H9 (cell line): Measurements from ENCODE around the gene TOM1L2. TPM values are rescaled to one million over a fixed set of nuclear protein-coding genes. Genes with fewer than 3 reads are reported as not detected.

Source experiments
- DNase-seq: peaks from one replicate; pipeline ENCODE4 v3.0.0-alpha.2; 2017
- H2AFZ ChIP-seq: one replicate; pipeline ENCODE4 v1.6.1; 2013; ENCODE audit warnings: mild to moderate bottlenecking, low read length, control low read depth, moderate library complexity
- H2AK5ac ChIP-seq: 2 replicates; pipeline ENCODE4 v1.6.1; 2013; ENCODE audit warnings: low read length, control low read depth, mixed read lengths; ENCODE audit not compliant: insufficient read length
- H2BK120ac ChIP-seq: one replicate; pipeline ENCODE4 v1.6.1; 2013; ENCODE audit warnings: low read depth, mild to moderate bottlenecking, low read length, control low read depth, inconsistent platforms; ENCODE audit not compliant: poor library complexity, severe bottlenecking
- H2BK12ac ChIP-seq: 2 replicates; pipeline ENCODE4 v1.6.1; 2013; ENCODE audit warnings: low read length, control low read depth, mixed read lengths, low read depth; ENCODE audit not compliant: insufficient read length
- H2BK15ac ChIP-seq: 2 replicates; pipeline ENCODE4 v1.6.1; 2013; ENCODE audit warnings: low read depth, low read length, control low read depth
- H2BK20ac ChIP-seq: one replicate; pipeline ENCODE4 v1.6.1; 2013; ENCODE audit warnings: low read depth, mild to moderate bottlenecking, low read length, control low read depth, inconsistent platforms; ENCODE audit not compliant: poor library complexity, severe bottlenecking
- H2BK5ac ChIP-seq: 2 replicates; pipeline ENCODE4 v1.6.1; 2013; ENCODE audit warnings: low read length, control low read depth, mixed read lengths; ENCODE audit not compliant: insufficient read length
- H3K14ac ChIP-seq: 2 replicates; pipeline ENCODE4 v1.6.1; 2013; ENCODE audit warnings: low read length, control low read depth; ENCODE audit not compliant: insufficient read depth
- H3K18ac ChIP-seq: 2 replicates; pipeline ENCODE4 v1.6.1; 2013; ENCODE audit warnings: low read depth, mild to moderate bottlenecking, mixed read lengths, low read length, control low read depth; ENCODE audit not compliant: insufficient read length
- H3K23ac ChIP-seq: 2 replicates; pipeline ENCODE4 v1.6.1; 2013; ENCODE audit warnings: low read length, control low read depth, mixed read lengths, low read depth; ENCODE audit not compliant: insufficient read length
- H3K23me2 ChIP-seq: 2 replicates; pipeline ENCODE4 v1.6.1; 2013; ENCODE audit warnings: low read depth, mild to moderate bottlenecking, mixed read lengths, low read length, control low read depth; ENCODE audit not compliant: insufficient read length, poor library complexity, severe bottlenecking
- H3K27ac ChIP-seq: 2 replicates; pipeline ENCODE4 v1.5.1; 2013; ENCODE audit warnings: low read length, control low read depth, mixed read lengths, low read depth; ENCODE audit not compliant: insufficient read length
- H3K27me3 ChIP-seq: 2 replicates; pipeline ENCODE4 v1.6.1; 2013; ENCODE audit warnings: low read length, control low read depth, inconsistent platforms; ENCODE audit not compliant: insufficient read depth
- H3K4ac ChIP-seq: 2 replicates; pipeline ENCODE4 v1.6.1; 2013; ENCODE audit warnings: low read depth, mild to moderate bottlenecking, control low read depth, inconsistent platforms, low read length, moderate library complexity
- H3K4me1 ChIP-seq: 2 replicates; pipeline ENCODE4 v1.6.1; 2013; ENCODE audit warnings: low read length, control low read depth, inconsistent platforms; ENCODE audit not compliant: insufficient read depth
- H3K4me2 ChIP-seq: 2 replicates; pipeline ENCODE4 v1.6.1; 2013; ENCODE audit warnings: low read length, control low read depth, mixed read lengths; ENCODE audit not compliant: insufficient read length, insufficient read depth
- H3K56ac ChIP-seq: 2 replicates; pipeline ENCODE4 v1.6.1; 2013; ENCODE audit warnings: low read depth, mild to moderate bottlenecking, mixed read lengths, low read length, control low read depth; ENCODE audit not compliant: insufficient read length
- H3K79me1 ChIP-seq: 2 replicates; pipeline ENCODE4 v1.6.1; 2013; ENCODE audit warnings: low read depth, mild to moderate bottlenecking, moderate library complexity, low read length, control low read depth, inconsistent platforms; ENCODE audit not compliant: insufficient read depth, poor library complexity, severe bottlenecking
- H3K79me2 ChIP-seq: 2 replicates; pipeline ENCODE4 v1.6.1; 2013; ENCODE audit warnings: low read length, control low read depth, inconsistent platforms; ENCODE audit not compliant: insufficient read depth
- H3K9ac ChIP-seq: 2 replicates; pipeline ENCODE4 v1.6.1; 2013; ENCODE audit warnings: low read length, control low read depth, mixed read lengths; ENCODE audit not compliant: insufficient read length; ENCODE audit errors: extremely low read depth
- H3K9me3 ChIP-seq: one replicate; pipeline ENCODE4 v1.6.1; 2013; ENCODE audit warnings: low read depth, low read length, inconsistent platforms; ENCODE audit not compliant: control insufficient read depth
- H3T11ph ChIP-seq: one replicate; pipeline ENCODE4 v1.6.1; 2013; ENCODE audit warnings: mild to moderate bottlenecking, low read length, control low read depth, inconsistent platforms
- H4K20me1 ChIP-seq: one replicate; pipeline ENCODE4 v1.6.1; 2013; ENCODE audit not compliant: control insufficient read depth, insufficient read length, insufficient read depth
- H4K5ac ChIP-seq: 2 replicates; pipeline ENCODE4 v1.6.1; 2013; ENCODE audit warnings: low read depth, mild to moderate bottlenecking, mixed read lengths, low read length, control low read depth; ENCODE audit not compliant: insufficient read length
- H4K8ac ChIP-seq: replicated peaks from 2 replicates; pipeline ENCODE4 v1.6.1; 2013; ENCODE audit warnings: low read length, control low read depth, mixed read lengths, low read depth; ENCODE audit not compliant: insufficient read length
- H4K91ac ChIP-seq: 2 replicates; pipeline ENCODE4 v1.6.1; 2013; ENCODE audit warnings: low read depth, mild to moderate bottlenecking, moderate library complexity, mixed read lengths, low read length, control low read depth; ENCODE audit not compliant: insufficient read length
- H3K27ac Mint-ChIP-seq, 3 experiments: 2 replicates in 2 of 3; 3 replicates in 1 of 3; pipeline ENCODE4 v1.8.0; 2020 to 2021; ENCODE audit warnings: mixed read lengths in 3 of 3, mild to moderate bottlenecking in 1 of 3, moderate library complexity in 1 of 3
- H3K27me3 Mint-ChIP-seq: 2 replicates; pipeline ENCODE4 v1.8.0; 2021; ENCODE audit warnings: low read depth, mild to moderate bottlenecking, moderate library complexity, mixed read lengths
- H3K36me3 Mint-ChIP-seq, 3 experiments: 2 replicates in 2 of 3; 3 replicates in 1 of 3; pipeline ENCODE4 v1.8.0; 2020 to 2021; ENCODE audit warnings: low read depth in 3 of 3, mixed read lengths in 3 of 3; ENCODE audit not compliant: insufficient read depth in 1 of 3
- H3K4me1 Mint-ChIP-seq, 2 experiments: 2 replicates each; pipeline ENCODE4 v1.8.0; 2020; ENCODE audit warnings: mixed read lengths in 2 of 2
- H3K4me3 Mint-ChIP-seq, 2 experiments: 2 replicates in 1 of 2; 3 replicates in 1 of 2; pipeline ENCODE4 v1.8.0; 2020 to 2021; ENCODE audit warnings: mild to moderate bottlenecking in 2 of 2, mixed read lengths in 2 of 2, moderate library complexity in 1 of 2
- H3K9me3 Mint-ChIP-seq, 2 experiments: 2 replicates in 1 of 2; 3 replicates in 1 of 2; pipeline ENCODE4 v1.8.0; 2020; ENCODE audit warnings: mild to moderate bottlenecking in 2 of 2, mixed read lengths in 2 of 2, moderate library complexity in 1 of 2
- CTCF ChIP-seq: fragments of 200-600 bp; sonication (generic); conservative IDR thresholded peaks from 3 replicates; pipeline ENCODE4 v1.8.0; 2021; ENCODE audit warnings: antibody characterized with exemption, mild to moderate bottlenecking
- WGBS: extraction: QIAGEN DNeasy Blood & Tissue Kit; methylation state at CpG from one replicate; pipeline ENCODE4 v1.1.7; 2013; ENCODE audit warnings: missing lambda C conversion rate, low lambda C conversion rate, mixed read lengths; ENCODE audit not compliant: insufficient read length; ENCODE audit errors: extremely low coverage; 5-methylcytosine and 5-hydroxymethylcytosine counted together
- total RNA-seq: library from RNA; stranded (reverse); gene quantifications from 2 replicates; pipeline ENCODE4 v1.2.1, GENCODE V29; 2021

TOM1L2 gene
- total RNA-seq, 1 experiment from 2014 or later: 4.6 TPM

GRCh38 chr17:17892731-17893130 lies 79.5 kb downstream of the TOM1L2 start:
- Mint-ChIP-seq H3K36me3 (no peaks in the 10 kb centered on the region), H3K27me3 (peaks cover 2% of the 10 kb centered on the region; the same call in 1 of the 2 replicates), H3K27ac (no peak overlapping the region), H3K4me1 (peaks cover 29 to 34% of the 10 kb centered on the region in 2 experiments), H3K4me3 (no peak overlapping the region), H3K9me3 (no peaks in the 10 kb centered on the region)
- Histone ChIP-seq H3K14ac (no peak overlapping the region), H3K79me2 (no peaks in the 10 kb centered on the region), H3K23me2 (no peaks in the 10 kb centered on the region), H2BK120ac (no peak overlapping the region), H3K4me1 (no peaks in the 10 kb centered on the region; the same call in 1 of the 2 replicates), H3K56ac (no peak overlapping the region), H3K9me3 (no peaks in the 10 kb centered on the region), H2AFZ (no peak overlapping the region), H4K91ac (no peak overlapping the region), H4K8ac (no peak overlapping the region), H3K27ac (no peak overlapping the region), H2BK12ac (no peak overlapping the region), H3T11ph (no peak overlapping the region), H3K27me3 (no peaks in the 10 kb centered on the region), H3K23ac (no peak overlapping the region), H2BK5ac (no peak overlapping the region), H3K79me1 (no peaks in the 10 kb centered on the region), H3K18ac (no peak overlapping the region), H3K4ac (no peak overlapping the region), H4K20me1 (peaks cover 2% of the 10 kb centered on the region), H2BK20ac (no peak overlapping the region), H2BK15ac (no peak overlapping the region), H3K9ac (no peak overlapping the region), H3K4me2 (no peak overlapping the region), H2AK5ac (no peak overlapping the region), H4K5ac (no peak overlapping the region)
- no peak for TF ChIP-seq CTCF
- no CpG with 5 or more reads among the region's 2 CpGs for WGBS
- DNase-seq: no peak
